Hematopoietic multipotent progenitor cell treated with erythropoietin and hydrocortisone succinate and interleukin-3 and kit ligand, for 6 days (in vitro differentiated cells): ENCODE data around the gene CRYL1.

ENCODE experiments used
- DNase-seq: peaks from one replicate; pipeline ENCODE4 v3.0.0-alpha.2; 2015

CRYL1 gene

GRCh38 chr13:20415694-20416107 lies 110.0 kb downstream of the CRYL1 start:
- no peak for DNase-seq

DNA sequence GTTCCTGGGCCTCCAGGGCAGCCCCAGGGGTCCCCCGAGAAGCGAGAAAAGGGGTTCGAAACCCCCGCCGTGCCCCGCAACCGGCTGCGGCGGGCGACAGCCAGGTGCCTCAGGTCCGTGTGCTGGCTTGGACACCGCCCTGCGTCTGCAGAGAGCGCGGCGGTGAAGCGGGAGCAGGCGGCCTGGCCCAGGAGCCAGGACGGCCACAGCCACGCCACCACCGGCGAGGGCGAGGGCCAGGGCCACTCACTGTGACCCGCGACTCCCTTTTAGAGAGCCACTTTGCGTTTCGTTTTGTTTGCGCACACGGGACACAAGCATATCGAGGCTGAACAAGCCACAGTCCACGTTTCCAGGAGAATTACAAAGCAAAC lies 110.4 kb downstream of the CRYL1 start:
- DNase-seq, result no peak

- DNase-seq, result no peak
These were observed 110.9 kb downstream of the CRYL1 start for GRCh38 chr13:20414546-20415305.

DNA sequence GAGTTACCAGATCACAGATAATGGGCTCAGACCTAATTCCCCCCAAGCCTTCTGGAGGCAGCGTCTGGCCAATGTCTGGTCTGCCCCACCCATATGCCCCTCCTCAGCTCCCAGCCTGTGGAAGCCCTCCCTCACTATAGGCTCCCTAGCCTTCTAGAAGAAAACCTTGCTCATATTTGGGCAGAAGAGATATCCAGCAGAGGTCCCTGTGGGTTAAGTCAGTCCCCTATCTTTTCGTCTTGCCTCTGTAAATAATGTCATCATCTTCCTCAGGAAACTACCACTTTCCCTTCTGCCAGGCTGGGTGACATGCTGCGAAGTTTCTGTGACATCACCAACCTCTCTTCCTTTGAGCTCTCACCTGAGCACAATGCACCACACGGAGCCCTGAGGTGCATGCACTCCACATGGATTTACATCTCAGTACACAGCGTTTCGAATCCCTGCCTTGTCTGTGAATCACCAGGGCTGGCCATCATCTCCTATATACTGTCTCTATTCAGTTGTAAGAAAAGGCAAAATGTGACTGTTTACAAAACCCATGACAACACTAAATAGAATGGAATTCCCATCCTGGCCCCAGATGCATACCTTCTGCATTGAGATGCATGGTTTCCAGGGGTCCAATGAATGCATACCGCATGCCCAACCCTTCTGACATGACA lies 112.8 kb downstream of the CRYL1 start:
- DNase-seq, result no peak

GRCh38 chr13:20411638-20412342 lies 113.9 kb downstream of the CRYL1 start:
- DNase-seq, result peak; percentile 61

- no peak for DNase-seq
These were observed 114.9 kb downstream of the CRYL1 start for GRCh38 chr13:20410726-20411125.

GRCh38 chr13:20408181-20408580 lies 117.5 kb downstream of the CRYL1 start:
- no peak for DNase-seq

- DNase-seq, result no peak
These were observed 117.9 kb downstream of the CRYL1 start for GRCh38 chr13:20407759-20408158.

DNA sequence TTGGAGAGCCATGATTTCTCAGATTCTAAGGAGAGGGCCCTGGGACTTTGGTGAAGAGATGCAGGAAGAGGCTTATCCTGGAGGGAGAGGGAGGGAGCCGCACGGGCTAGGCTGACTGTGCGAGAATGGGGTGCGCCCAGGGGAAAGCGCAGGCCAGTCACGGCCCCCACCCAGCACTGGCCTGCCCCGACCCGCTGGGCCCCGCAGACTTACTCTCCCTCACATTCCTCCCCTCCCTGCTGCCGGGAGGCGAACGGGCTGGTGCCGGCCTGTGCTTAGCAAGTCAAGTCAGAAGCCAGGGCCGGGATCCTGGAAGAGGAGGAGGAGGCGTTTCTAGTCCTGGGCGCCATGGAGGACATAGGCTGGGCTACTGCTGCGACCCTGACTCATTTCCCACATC lies 120.0 kb downstream of the CRYL1 start:
- no peak for DNase-seq

DNA sequence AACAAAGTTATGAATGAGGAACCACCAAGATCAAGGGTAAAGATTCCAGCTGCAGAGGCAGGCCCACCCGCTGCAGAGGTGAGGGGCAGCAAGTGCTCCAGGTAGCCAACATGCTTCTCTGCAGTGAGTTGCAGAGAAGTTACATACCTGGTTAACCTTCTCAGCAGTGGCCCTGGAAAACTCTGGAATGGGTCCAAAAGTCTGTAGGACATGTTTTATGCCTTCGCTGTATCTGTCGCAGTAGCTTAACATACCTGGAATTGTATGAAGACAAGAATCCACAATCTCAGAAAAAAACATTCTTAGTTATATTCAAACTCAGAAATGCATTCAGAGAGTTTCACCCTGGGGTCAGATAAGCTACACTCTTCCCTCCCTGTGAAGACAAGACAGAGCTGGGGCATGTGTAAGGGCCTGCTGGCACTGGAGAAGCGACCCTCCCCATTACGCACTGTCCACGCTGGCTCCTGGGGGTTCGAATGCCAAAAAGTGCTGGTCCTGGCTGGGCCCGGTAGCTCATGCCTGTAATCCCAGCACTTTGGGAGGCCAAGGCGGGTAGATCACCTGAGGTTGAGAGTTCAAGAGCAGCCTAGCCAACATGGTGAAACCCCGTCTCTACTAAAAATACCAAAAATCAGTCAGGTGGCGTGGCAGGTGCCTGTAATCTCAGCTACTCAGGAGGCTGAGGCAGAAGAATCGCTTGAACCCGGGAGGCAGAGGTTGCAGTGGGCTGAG lies 121.0 kb downstream of the CRYL1 start:
- DNase-seq, result no peak

- DNase-seq, result no peak
These were observed 121.8 kb downstream of the CRYL1 start for GRCh38 chr13:20403826-20404225.

DNA sequence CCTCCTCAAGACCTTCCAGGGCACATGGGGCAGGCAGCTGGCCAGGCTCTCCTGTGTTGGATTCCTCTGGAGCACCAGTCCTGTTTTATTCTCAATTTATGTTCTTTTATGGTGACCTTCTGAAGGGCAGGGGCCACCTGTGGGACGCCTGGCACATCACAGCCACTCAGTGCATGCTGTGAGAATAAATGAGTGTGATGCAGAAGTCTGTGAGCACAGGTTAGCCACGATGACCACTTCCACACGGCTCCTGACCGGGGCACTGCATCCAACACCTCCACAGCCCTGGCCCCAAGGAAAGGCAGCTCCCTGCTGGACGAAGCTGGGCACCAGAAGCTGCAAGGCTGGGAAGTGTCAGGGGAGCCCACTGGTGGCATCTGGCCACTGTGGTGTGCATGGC lies 122.8 kb downstream of the CRYL1 start:
- DNase-seq, result no peak

GRCh38 chr13:20401931-20402856 lies 123.5 kb downstream of the CRYL1 start:
- DNase-seq, result peak; percentile 60

GRCh38 chr13:20401531-20401930 lies 124.1 kb downstream of the CRYL1 start:
- no peak for DNase-seq

GRCh38 chr13:20400774-20401173 lies 124.9 kb downstream of the CRYL1 start:
- peak; percentile 70 for DNase-seq

- no peak for DNase-seq
These were observed 125.7 kb downstream of the CRYL1 start for GRCh38 chr13:20399961-20400360.

- no peak for DNase-seq
These were observed 126.1 kb downstream of the CRYL1 start for GRCh38 chr13:20399515-20399914.

- no peak for DNase-seq
These were observed 127.2 kb downstream of the CRYL1 start for GRCh38 chr13:20398459-20398858.

GRCh38 chr13:20397896-20398295 lies 127.8 kb downstream of the CRYL1 start:
- no peak for DNase-seq

DNA sequence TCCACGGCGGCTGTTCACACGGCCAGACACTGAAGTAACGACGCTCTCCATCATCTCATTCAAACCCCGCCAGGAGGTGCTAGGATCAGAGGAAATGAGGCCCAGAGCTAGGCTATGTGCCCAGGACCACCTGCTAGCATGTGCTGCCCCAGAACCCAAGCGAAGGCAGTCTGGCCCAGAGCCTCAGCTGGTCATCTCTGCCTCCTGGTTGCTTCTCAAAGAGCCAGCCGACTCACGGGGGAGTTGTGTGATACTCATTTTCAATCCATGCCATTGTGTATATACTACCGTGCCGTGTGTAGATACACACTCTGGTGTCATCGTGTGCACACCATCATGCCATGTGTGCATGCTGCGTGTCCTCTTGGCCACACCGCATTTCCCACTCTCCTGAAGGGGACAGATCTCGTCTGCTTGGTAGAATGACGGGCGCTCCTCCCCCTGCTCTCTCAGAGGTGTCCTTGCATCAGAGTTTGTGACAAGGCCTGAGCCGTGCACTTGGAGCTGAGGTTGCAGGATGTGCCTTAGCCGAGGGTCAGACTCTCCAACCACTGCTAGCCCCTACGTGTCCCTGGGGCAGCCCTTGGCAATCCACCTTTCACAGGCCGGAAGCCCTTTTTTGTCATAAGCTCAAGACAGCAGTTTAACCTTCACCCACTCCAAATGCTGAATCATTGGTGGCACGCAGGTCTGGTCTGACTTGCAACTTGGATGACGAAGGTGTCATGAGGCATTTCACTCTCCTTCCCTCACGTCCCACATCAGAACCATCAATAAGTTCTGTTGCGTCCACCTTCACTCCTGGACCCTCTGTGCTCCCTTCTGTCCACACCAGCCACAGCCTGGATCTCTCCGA lies 130.4 kb downstream of the CRYL1 start:
- no peak for DNase-seq

- no peak for DNase-seq
These were observed 131.2 kb downstream of the CRYL1 start for GRCh38 chr13:20394506-20394905.
